Posterior cingulate gyrus (tissue), 11 donors: ENCODE measurements around the gene MCRIP2.
"Not testable (repeated sequence)": the region's sequence is repeated elsewhere in the genome, so short reads cannot be mapped to it uniquely, and the experiment has no call there.

Source experiments
- DNase-seq, 10 donors: peaks; one replicate each; pipeline versions ENCODE4 v3.0.0 to v3.0.0-alpha.2; 2020 to 2021; ENCODE audit warnings: mixed read lengths in 3 of 10
- intact Hi-C: fragments of 100-400 bp; cut with DNase I; formaldehyde crosslinking; loops from one replicate; pipeline ENCODE4 v1.15.1; 2023

MCRIP2 gene

GRCh38 chr16:678858-679813 lies 37.5 kb downstream of the MCRIP2 start:
- DNase-seq: peak in 5 of 10 donors; percentile 40 to 92 (median 43)
- intact Hi-C loops: no loop called here

GRCh38 chr16:679814-680624 lies 38.4 kb downstream of the MCRIP2 start, which contains the start of gene STUB1:
Gene STUB1 (plus strand): TSS chr16:680410. CDS start chr16:680526, 116 bp downstream.
- intact Hi-C loops: no loop called here
- peak; percentile 70 to 97 (median 82) for DNase-seq

DNA sequence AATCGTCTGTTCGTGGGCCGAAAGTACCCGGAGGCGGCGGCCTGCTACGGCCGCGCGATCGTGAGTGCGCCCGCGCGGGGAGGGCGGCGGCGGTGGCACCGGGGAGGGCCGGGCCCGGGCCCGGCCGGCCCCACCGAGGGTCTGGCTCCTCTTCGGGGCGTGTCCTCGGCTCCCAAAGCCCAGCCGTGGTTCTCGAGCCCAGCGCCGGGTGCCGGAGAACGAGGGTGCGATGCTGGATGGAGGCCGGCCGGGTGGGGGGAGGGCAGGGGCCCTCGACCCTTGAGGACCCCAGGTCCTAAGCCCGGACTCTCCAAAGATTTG lies 39.0 kb downstream of the MCRIP2 start:
- intact Hi-C loops: no loop called here
- DNase-seq: no peak

GRCh38 chr16:680967-681745 lies 39.5 kb downstream of the MCRIP2 start:
- peak in 1 of 10 donors; percentile 75 for DNase-seq
- intact Hi-C loops: no loop called here

- no peak for DNase-seq
- intact Hi-C loops: no loop called here
Observed at GRCh38 chr16:681746-682427, 40.3 kb downstream of the MCRIP2 start.

- intact Hi-C loops: no loop called here
- no peak for DNase-seq
Observed at GRCh38 chr16:682493-683395, 41.1 kb downstream of the MCRIP2 start.

- intact Hi-C loops: no loop called here
- no peak for DNase-seq
Observed at GRCh38 chr16:683396-684070, 41.9 kb downstream of the MCRIP2 start.

DNA sequence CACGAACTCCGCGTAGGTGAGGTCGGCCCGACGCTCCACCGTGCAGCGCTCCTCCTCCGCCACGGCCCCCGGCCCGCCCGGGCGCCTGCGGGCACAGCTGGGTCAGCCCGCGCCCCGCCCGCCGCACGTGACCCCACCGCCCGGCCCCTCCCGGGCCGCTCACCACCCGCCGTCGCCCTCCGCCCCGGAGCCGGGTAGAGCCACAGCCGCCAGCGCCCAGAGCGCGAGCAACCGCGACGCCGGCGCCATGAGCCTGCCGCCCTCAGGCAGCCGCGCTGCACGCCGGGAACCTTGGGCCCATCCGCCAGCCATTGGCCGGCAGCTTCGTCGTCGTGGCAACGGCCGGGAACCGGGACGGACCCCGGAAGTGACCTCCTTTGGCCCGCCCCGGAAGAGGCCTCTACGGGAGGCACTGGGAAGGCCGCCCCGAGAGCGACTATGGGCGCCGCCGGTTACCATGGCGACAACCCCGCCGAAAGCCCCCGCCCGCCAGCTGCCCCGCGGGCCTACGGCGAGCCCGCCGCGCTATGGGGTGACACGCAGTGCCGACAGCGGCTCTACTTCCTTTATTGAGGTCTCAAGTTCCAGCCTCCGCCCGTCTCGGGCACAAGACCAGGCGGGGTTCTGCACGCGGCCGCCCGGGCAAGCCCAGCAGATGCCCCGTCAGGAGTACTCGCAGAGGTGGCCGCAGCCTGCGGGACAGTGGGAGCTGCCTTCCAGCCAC lies 42.6 kb downstream of the MCRIP2 start, which contains the start of gene JMJD8:
JMJD8 (minus strand) TSS at position 264 of the 724 bp plus-strand sequence; CDS start at position 249, 15 bp downstream.
- intact Hi-C loops: no loop called here
- DNase-seq: peak; percentile 96 to 99 (median 98)

GRCh38 chr16:684961-685696 lies 43.5 kb downstream of the MCRIP2 start:
- DNase-seq: peak in 1 of 10 donors; percentile 70
- intact Hi-C loops: no loop called here

DNA sequence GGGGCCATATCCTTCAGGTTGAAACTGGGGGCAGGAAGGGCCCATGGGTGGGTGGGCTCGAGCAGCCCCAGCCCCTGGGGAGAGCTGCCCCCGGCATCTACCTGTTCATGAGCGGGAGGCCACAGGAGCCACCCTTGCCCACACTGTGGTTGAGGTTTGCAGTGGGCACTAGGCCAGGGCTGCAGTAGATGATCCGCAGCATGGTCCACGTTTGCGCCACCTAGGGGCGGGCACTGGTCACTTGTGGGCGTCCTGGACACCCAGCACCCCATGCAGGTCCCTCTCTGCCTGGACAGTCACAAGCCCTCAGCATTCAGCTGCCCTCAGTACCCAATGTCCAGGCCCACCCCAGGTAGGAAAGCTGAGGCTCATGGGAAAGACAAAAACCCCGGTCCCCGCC lies 44.3 kb downstream of the MCRIP2 start:
- intact Hi-C loops: no loop called here
- peak in 1 of 10 donors; percentile 79 for DNase-seq

- peak in 1 of 10 donors; percentile 71 for DNase-seq
- intact Hi-C loops: no loop called here
Observed at GRCh38 chr16:686459-687260, 45.0 kb downstream of the MCRIP2 start.

GRCh38 chr16:687499-687898 lies 45.9 kb downstream of the MCRIP2 start:
- DNase-seq: no peak
- intact Hi-C loops: no loop called here

DNA sequence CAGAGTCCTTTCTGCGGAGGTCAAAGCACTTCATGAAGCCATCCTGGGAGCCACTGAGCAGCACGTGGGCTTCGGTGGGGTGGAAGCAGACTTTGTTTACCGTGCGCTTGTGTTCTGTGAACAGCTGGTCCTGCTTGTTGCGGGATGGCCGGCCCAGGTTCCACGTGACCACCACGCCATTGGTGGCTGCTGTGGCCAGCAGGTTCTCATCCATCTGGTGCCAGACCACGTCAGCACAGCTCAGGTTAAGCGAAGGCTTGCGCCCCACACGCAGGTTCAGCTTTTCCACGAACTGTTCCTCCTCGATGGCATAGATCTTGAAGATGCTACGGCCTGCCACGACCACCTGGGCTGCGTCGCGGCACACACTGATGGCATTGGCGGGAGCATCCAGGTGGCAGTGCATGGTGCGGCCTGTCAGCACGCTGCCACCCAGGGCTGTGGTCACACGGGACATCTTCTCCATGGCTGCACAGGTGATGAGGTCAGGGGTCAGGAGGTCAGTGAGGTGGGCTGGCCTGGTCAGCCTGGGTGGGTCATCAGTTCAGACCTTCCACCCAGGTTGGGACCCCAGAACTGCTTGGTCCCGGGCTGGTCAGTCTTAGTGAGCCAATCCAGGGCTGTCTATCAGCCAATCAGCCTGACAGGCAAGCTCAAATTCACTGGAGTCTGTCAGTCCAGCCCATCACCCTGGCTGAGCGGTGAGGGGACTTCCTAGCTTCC lies 47.7 kb downstream of the MCRIP2 start:
- DNase-seq: no peak
- intact Hi-C loops: no loop called here

- intact Hi-C loops, DNase-seq: not testable (repeated sequence)
Observed at GRCh38 chr16:691242-691641, 49.6 kb downstream of the MCRIP2 start.

DNA sequence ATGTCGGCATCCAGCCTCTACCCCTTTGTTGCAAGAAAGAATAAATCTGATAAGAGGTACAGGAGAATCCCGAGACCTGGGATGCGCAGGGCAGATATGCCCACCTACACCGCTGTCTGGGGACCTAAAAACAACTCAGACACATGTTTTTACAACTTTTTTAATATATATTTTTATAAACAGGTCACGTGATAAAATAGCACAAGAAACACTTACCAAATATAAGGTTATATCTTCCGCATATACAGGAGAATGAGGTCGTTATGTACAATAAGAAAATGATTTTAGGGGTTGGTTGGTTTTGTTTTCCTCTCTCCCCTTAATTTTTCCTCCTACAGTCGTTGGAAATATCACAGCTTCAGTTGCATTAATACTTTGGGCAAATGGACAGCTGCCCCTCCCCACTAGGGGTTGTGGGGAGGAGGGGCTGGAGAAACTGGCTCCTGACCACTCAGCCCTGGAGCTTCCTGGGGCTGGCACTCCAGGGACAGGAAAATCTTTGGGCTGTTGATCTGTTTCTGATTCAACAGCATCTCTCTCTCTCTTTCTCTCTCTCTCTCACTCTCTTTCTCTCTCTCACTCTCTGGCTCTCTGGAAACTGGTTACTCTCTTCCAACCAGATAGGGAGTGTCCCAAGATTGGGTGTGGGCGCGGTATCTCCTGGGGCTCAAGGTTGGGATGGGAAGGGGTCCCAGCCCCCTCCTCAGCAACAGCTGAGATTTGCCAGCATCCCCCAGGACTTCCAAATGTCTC lies 50.9 kb downstream of the MCRIP2 start:
- intact Hi-C loops: no loop called here
- DNase-seq: no peak
